HCT116 (cell line): Measurements from ENCODE around the gene TMEM198. TPM values are rescaled to one million over a fixed set of nuclear protein-coding genes. Genes with fewer than 3 reads are reported as not detected.

Experiments used
- ATAC-seq: fragments of 200-7000 bp; cut with Tn5 transposase; 2 replicates; pipeline ENCODE4 v1.9.1; 2020; ENCODE audit warnings: mild to moderate bottlenecking, moderate library complexity
- BruUV-seq: library from RNA; stranded (reverse); fragments of 400-500 nt; replicated peaks from 2 replicates; lab custom pipeline; 2021; lab: Mats Ljungman, UMichigan
- CTCF ChIA-PET: fragments of 300-600 bp; sonication (Branson Sonifier 250); formaldehyde crosslinking; loops from one replicate; lab custom pipeline; 2021; ENCODE audit warnings: antibody characterized with exemption; lab: Charles Lee
- POLR2A ChIA-PET: fragments of 300-600, 350-600 bp; sonication (Branson Sonifier 250); formaldehyde crosslinking; loops from one replicate; lab custom pipeline; 2021; ENCODE audit warnings: antibody characterized with exemption; lab: Charles Lee
- RAD21 ChIA-PET, 2 experiments: fragments of 300-600 bp; sonication (Branson Sonifier 250); formaldehyde crosslinking; loops; one replicate each; lab custom pipeline; 2023; ENCODE audit warnings: low total read pairs in 2 of 2; ENCODE audit not compliant: uncharacterized antibody in 2 of 2, unreplicated experiment in 2 of 2, low non-redundant PET in 1 of 2; lab: Charles Lee
- DNase-seq: peaks from one replicate; pipeline ENCODE4 v3.0.0-alpha.2; 2010; ENCODE audit warnings: low read depth, low spot score
- H2AFZ ChIP-seq: fragments of 200-600 bp; shearing (Covaris generic), sonication (generic); 2 replicates; pipeline ENCODE4 v1.6.1; 2017; ENCODE audit warnings: low read depth, mixed run types, mixed read lengths, antibody characterized with exemption, low read length; ENCODE audit not compliant: poor library complexity, severe bottlenecking
- H3K27ac ChIP-seq: 2 replicates; pipeline ENCODE4 v1.5.1; 2012; ENCODE audit warnings: low read depth, low read length
- H3K27me3 ChIP-seq: fragments of 200-600 bp; sonication (generic); 2 replicates; pipeline ENCODE4 v1.6.1; 2016; ENCODE audit warnings: mixed run types, low read length, mixed read lengths; ENCODE audit not compliant: insufficient read depth
- H3K36me3 ChIP-seq, 2 experiments: fragments of 200-500 bp in 1 of 2; fragments of 200-600 bp in 1 of 2; sonication (Bioruptor generic) in 1 of 2; sonication (generic) in 1 of 2; 2 replicates each; pipeline versions ENCODE4 v1.5.1 to v1.6.1; 2014 to 2016; ENCODE audit warnings: low read length in 2 of 2, inconsistent platforms in 1 of 2, mixed read lengths in 1 of 2, mixed run types in 1 of 2; ENCODE audit not compliant: insufficient read depth in 2 of 2, control insufficient read depth in 1 of 2
- H3K4me1 ChIP-seq, 2 experiments: fragments of 200-600 bp in 1 of 2; sonication (generic) in 1 of 2; 2 replicates each; pipeline versions ENCODE4 v1.5.1 to v1.6.1; 2012 to 2017; ENCODE audit warnings: low read length in 2 of 2, inconsistent platforms in 1 of 2, mild to moderate bottlenecking in 1 of 2, mixed read lengths in 1 of 2, mixed run types in 1 of 2, moderate library complexity in 1 of 2; ENCODE audit not compliant: insufficient read depth in 2 of 2, control insufficient read depth in 1 of 2
- H3K4me2 ChIP-seq: fragments of 200-600 bp; sonication (generic); 2 replicates; pipeline ENCODE4 v1.6.1; 2017; ENCODE audit warnings: mixed run types, low read length, mixed read lengths
- H3K4me3 ChIP-seq, 2 experiments: fragments of 200-600 bp in 1 of 2; sonication (generic) in 1 of 2; replicated peaks in 1 of 2; 2 replicates each; pipeline ENCODE4 v1.5.1; 2011 to 2016; ENCODE audit warnings: low read length in 2 of 2, control low read depth in 1 of 2, low read depth in 1 of 2, mild to moderate bottlenecking in 1 of 2, mixed read lengths in 1 of 2, mixed run types in 1 of 2
- H3K79me2 ChIP-seq: fragments of 200-600 bp; sonication (generic); 2 replicates; pipeline ENCODE4 v1.6.1; 2017; ENCODE audit warnings: mild to moderate bottlenecking, mixed run types, low read length, moderate library complexity, mixed read lengths; ENCODE audit not compliant: insufficient read depth
- H3K9ac ChIP-seq: fragments of 200-600 bp; sonication (generic); 2 replicates; pipeline ENCODE4 v1.6.1; 2016; ENCODE audit warnings: low read length, mixed read lengths
- H3K9me2 ChIP-seq: fragments of 200-600 bp; sonication (generic), shearing (Covaris generic); 2 replicates; pipeline ENCODE4 v1.6.1; 2017; ENCODE audit warnings: mixed run types, mild to moderate bottlenecking, moderate library complexity; ENCODE audit not compliant: insufficient read depth
- H3K9me3 ChIP-seq, 2 experiments: fragments of 200-500 bp in 1 of 2; fragments of 200-600 bp in 1 of 2; sonication (Bioruptor generic) in 1 of 2; sonication (generic) in 1 of 2; 2 replicates each; pipeline ENCODE4 v1.6.1; 2014 to 2017; ENCODE audit warnings: low read length in 2 of 2, mixed read lengths in 2 of 2, inconsistent platforms in 1 of 2, low read depth in 1 of 2, mild to moderate bottlenecking in 1 of 2, mixed run types in 1 of 2, moderate library complexity in 1 of 2; ENCODE audit not compliant: control insufficient read depth in 1 of 2, insufficient read depth in 1 of 2
- H4K20me1 ChIP-seq: fragments of 200-600 bp; sonication (generic), shearing (Covaris generic); 2 replicates; pipeline ENCODE4 v1.6.1; 2017; ENCODE audit warnings: mixed run types, mild to moderate bottlenecking, moderate library complexity; ENCODE audit not compliant: insufficient read depth
- CBX3 ChIP-seq: IDR thresholded peaks from 2 replicates; pipeline ENCODE4 v1.6.1; 2012; ENCODE audit warnings: low read depth
- EZH2phosphoT487 ChIP-seq: fragments of 200-600 bp; IDR thresholded peaks from 2 replicates; pipeline ENCODE4 v1.6.1; 2018; ENCODE audit warnings: antibody characterized with exemption, borderline replicate concordance
- FOSL1 ChIP-seq: IDR thresholded peaks from 2 replicates; pipeline ENCODE4 v1.6.1; 2012; ENCODE audit warnings: low read depth
- POLR2A ChIP-seq: IDR thresholded peaks from 2 replicates; pipeline ENCODE4 v1.7.0; 2011; ENCODE audit warnings: borderline replicate concordance; ENCODE audit not compliant: insufficient read depth, insufficient read length; ENCODE audit errors: extremely low read depth
- RAD21 ChIP-seq: IDR thresholded peaks from 2 replicates; pipeline ENCODE4 v1.6.1; 2012; ENCODE audit warnings: low read depth, mild to moderate bottlenecking
- SIN3A ChIP-seq: IDR thresholded peaks from 2 replicates; pipeline ENCODE4 v1.6.1; 2012; ENCODE audit warnings: low read depth
- SP1 ChIP-seq: IDR thresholded peaks from 2 replicates; pipeline ENCODE4 v1.6.1; 2012; ENCODE audit warnings: low read depth
- SRF ChIP-seq: IDR thresholded peaks from 2 replicates; pipeline ENCODE4 v1.6.1; 2012; ENCODE audit warnings: low read depth
- TCF7L2 ChIP-seq: IDR thresholded peaks from 2 replicates; pipeline ENCODE4 v1.7.0; 2011; ENCODE audit warnings: borderline replicate concordance, inconsistent platforms; ENCODE audit not compliant: insufficient read depth, insufficient read length; ENCODE audit errors: extremely low read depth
- ZBTB33 ChIP-seq: IDR thresholded peaks from 2 replicates; pipeline ENCODE4 v1.6.1; 2011; ENCODE audit warnings: mild to moderate bottlenecking, low read length, moderate library complexity; ENCODE audit not compliant: insufficient replicate concordance; ENCODE audit errors: extremely low read depth
- intact Hi-C: fragments of 100-400 bp; cut with micrococcal nuclease; formaldehyde crosslinking; loops from 2 replicates; pipeline ENCODE4 v1.10.0; 2022
- total RNA-seq: library from RNA; stranded (reverse); gene quantifications from one replicate; pipeline ENCODE4 v1.2.1, GENCODE V29; 2021; ENCODE audit not compliant: unreplicated experiment
- TF ChIP-seq, protein P1 (sequence below): IDR thresholded peaks from 2 replicates; pipeline ENCODE4 v1.6.1; 2012

The TMEM198 gene
- total RNA-seq, 1 experiment from 2014 or later = 2.1 TPM

DNA sequence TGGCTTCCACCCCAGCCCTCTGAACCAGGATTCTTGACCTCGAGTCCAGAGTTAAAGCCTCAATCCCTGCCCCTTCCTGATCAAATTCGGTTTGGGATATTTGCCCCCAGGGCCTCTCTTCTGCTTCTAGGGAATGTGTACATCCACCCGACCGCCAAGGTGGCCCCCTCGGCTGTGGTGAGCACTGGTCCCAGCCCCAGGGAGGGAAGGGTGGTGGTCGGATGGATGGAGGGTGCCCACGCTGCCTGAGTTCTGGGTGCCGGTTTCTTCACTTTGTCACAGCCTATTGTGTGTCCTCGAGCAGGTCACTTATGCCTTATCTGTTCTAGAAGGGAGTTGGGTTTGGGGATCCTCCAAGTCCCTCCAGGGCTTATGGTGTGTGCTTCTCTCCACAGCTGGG, 38.2 kb upstream of the TMEM198 start:
- Histone ChIP-seq H3K27ac (no peak overlapping the region), H3K9me3 (no peaks in the 10 kb centered on the region), H2AFZ (no peak overlapping the region), H3K4me3 (no peak overlapping the region), H3K4me2 (no peak overlapping the region), H4K20me1 (no peaks in the 10 kb centered on the region), H3K36me3 (peaks cover 6% of the 10 kb centered on the region in 2 experiments; a peak in 1 of 4 replicates), H3K27me3 (no peaks in the 10 kb centered on the region), H3K4me1 (peaks cover 0 to 34% of the 10 kb centered on the region in 2 experiments; a peak in 2 of 4 replicates), H3K79me2 (no peaks in the 10 kb centered on the region), H3K9ac (no peak overlapping the region), H3K9me2 (no peaks in the 10 kb centered on the region)
- TF ChIP-seq POLR2A (no peak), ZBTB33 (no peak), EZH2phosphoT487 (no peak), TCF7L2 (no peak), RAD21 (no peak), SIN3A (no peak), SP1 (no peak), FOSL1 (no peak), CBX3 (no peak), SRF (no peak)
- TF ChIP-seq, protein P1, sequence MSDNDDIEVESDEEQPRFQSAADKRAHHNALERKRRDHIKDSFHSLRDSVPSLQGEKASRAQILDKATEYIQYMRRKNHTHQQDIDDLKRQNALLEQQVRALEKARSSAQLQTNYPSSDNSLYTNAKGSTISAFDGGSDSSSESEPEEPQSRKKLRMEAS = no peak
- RAD21 ChIA-PET = no interaction called here
- ATAC-seq (no peak), DNase-seq (no peak)
- CTCF ChIA-PET = interaction anchor here (1.0 kb wide), 1 partner anchor 10 kb away, joined by 3 read pairs; a partner anchor contains a TSS
- no TSS peak for BruUV-seq
- POLR2A ChIA-PET = no interaction called here
- intact Hi-C loops = no loop called here
